Suprapubic skin (tissue), 4 donors: ENCODE results near the gene CPN2. TPM values are rescaled to one million over a fixed set of nuclear protein-coding genes. Genes with fewer than 3 reads are reported as not detected.
A peak's percentile ranks its signal among the peaks of the same experiment; 100 is the strongest.

ENCODE experiments used
- DNase-seq, 2 donors: peaks; one replicate each; pipeline ENCODE4 v3.0.0-alpha.2; 2019; ENCODE audit warnings: low spot score in 2 of 2
- H3K27ac ChIP-seq: fragments of 200-600 bp; sonication (generic); one replicate; pipeline ENCODE4 v1.5.1; 2019
- H3K27me3 ChIP-seq: fragments of 200-600 bp; sonication (generic); one replicate; pipeline ENCODE4 v1.5.1; 2019
- H3K36me3 ChIP-seq: fragments of 200-600 bp; sonication (generic); one replicate; pipeline ENCODE4 v1.5.1; 2019
- H3K4me1 ChIP-seq: fragments of 200-600 bp; sonication (generic); one replicate; pipeline ENCODE4 v1.5.1; 2019
- H3K4me3 ChIP-seq: fragments of 200-600 bp; sonication (generic); one replicate; pipeline ENCODE4 v1.5.1; 2019; ENCODE audit warnings: mild to moderate bottlenecking
- H3K9me3 ChIP-seq: fragments of 200-600 bp; sonication (generic); one replicate; pipeline ENCODE4 v1.5.1; 2019
- EP300 ChIP-seq: sonication (generic); formaldehyde crosslinking; IDR thresholded peaks from one replicate; pipeline ENCODE4 v1.6.1; 2017; ENCODE audit warnings: antibody characterized with exemption
- POLR2A ChIP-seq, 2 donors: fragments of 450-650 bp; IDR thresholded peaks; one replicate each; pipeline ENCODE4 v1.6.1; 2017; ENCODE audit warnings: antibody characterized with exemption in 2 of 2, mild to moderate bottlenecking in 2 of 2, moderate library complexity in 2 of 2
- POLR2AphosphoS5 ChIP-seq, 3 donors: sonication (generic); formaldehyde crosslinking; IDR thresholded peaks; one replicate each; pipeline ENCODE4 v1.6.1; 2017; ENCODE audit warnings: antibody characterized with exemption in 3 of 3
- WGBS: methylation state at CpG from one replicate; pipeline ENCODE4 v1.1.5; 2018; 5-methylcytosine and 5-hydroxymethylcytosine counted together
- total RNA-seq, 4 donors: library from RNA; depleted of rRNA; stranded (reverse); fragments of >200 nt; gene quantifications; one replicate each; pipeline ENCODE4 v1.1.0, GENCODE V29; 2016
- TF ChIP-seq, protein P1 (sequence below), 2 donors: fragments of 200-600 bp in 1 of 2; fragments of 450-650 bp in 1 of 2; sonication (generic) in 1 of 2; IDR thresholded peaks; one replicate each; pipeline ENCODE4 v1.5.1; 2016 to 2019; ENCODE audit warnings: antibody characterized with exemption in 2 of 2, mild to moderate bottlenecking in 1 of 2, moderate library complexity in 1 of 2

The CPN2 gene
- total RNA-seq, 4 donors from 2014 or later, result not detected

- no peaks in the 10 kb centered on the region for H3K9me3 ChIP-seq
- H3K36me3 ChIP-seq, result no peaks in the 10 kb centered on the region
- no peak for DNase-seq
- peaks cover 44% of the 10 kb centered on the region for H3K4me1 ChIP-seq
- 34% methylated on average over 15 of the region's 15 CpGs for WGBS
- peaks cover 10% of the 10 kb centered on the region for H3K27me3 ChIP-seq
- H3K4me3 ChIP-seq, result peak overlapping the region; percentile 44
- no peak overlapping the region for H3K27ac ChIP-seq
- TF ChIP-seq POLR2A (IDR thresholded peaks at IDR 0.05), result no peak
Measured at GRCh38 chr3:194333981-194334320, 17.2 kb downstream of the CPN2 start.

DNA sequence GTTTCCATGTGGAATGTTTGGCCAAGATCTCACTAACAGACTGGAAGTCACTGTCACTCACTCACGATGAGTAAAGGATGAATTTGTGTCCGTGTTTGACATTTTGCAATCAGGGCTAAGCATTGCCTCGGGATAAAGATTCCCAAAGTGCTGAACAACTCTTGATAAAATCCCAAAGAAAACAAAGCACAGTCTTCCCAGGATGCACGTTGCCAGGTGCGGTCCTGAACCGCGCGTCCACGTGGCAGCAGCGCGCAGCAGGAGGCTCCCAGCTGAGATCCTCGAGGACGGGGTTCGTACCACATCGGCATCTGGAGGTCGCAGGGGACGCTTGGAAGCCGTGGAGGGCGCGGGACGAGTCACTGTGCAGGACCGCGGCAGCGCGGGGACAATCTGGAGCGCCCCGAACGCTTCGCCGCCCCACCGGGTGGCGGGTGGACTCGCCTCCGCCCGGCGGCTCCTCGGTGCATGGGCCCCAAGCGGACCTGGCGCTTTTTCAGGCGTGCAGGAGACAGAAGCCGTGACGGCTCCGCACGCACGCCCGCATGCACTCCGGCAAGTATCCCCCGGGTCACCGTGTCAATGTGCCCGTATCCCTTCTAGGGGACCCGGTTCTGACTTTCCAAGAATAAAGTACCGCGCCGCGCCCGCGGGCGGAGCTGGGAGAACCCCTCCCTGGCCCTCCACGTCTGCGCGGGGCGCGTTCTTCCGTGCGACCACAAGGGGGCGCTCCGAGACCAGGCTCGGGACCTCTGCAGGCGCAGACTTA, 17.7 kb downstream of the CPN2 start:
- Histone ChIP-seq H3K27me3 (peaks cover 10% of the 10 kb centered on the region), H3K4me1 (peaks cover 46% of the 10 kb centered on the region), H3K36me3 (no peaks in the 10 kb centered on the region), H3K4me3 (peak overlapping the region; percentile 44), H3K27ac (no peak overlapping the region), H3K9me3 (no peaks in the 10 kb centered on the region)
- WGBS, result 11% methylated on average over 8 of the region's 69 CpGs
- TF ChIP-seq EP300 (no peak), POLR2A (IDR thresholded peaks at IDR 0.05) (no peak)
- TF ChIP-seq, protein P1, sequence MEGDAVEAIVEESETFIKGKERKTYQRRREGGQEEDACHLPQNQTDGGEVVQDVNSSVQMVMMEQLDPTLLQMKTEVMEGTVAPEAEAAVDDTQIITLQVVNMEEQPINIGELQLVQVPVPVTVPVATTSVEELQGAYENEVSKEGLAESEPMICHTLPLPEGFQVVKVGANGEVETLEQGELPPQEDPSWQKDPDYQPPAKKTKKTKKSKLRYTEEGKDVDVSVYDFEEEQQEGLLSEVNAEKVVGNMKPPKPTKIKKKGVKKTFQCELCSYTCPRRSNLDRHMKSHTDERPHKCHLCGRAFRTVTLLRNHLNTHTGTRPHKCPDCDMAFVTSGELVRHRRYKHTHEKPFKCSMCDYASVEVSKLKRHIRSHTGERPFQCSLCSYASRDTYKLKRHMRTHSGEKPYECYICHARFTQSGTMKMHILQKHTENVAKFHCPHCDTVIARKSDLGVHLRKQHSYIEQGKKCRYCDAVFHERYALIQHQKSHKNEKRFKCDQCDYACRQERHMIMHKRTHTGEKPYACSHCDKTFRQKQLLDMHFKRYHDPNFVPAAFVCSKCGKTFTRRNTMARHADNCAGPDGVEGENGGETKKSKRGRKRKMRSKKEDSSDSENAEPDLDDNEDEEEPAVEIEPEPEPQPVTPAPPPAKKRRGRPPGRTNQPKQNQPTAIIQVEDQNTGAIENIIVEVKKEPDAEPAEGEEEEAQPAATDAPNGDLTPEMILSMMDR (IDR thresholded peaks at IDR 0.05), result peak; percentile 95 to 99
- peak; percentile 90 to 93 for DNase-seq

GRCh38 chr3:194332858-194333211, 18.3 kb downstream of the CPN2 start:
- Histone ChIP-seq H3K4me3 (no peak overlapping the region), H3K4me1 (peaks cover 48% of the 10 kb centered on the region), H3K36me3 (no peaks in the 10 kb centered on the region), H3K27me3 (peaks cover 10% of the 10 kb centered on the region), H3K9me3 (no peaks in the 10 kb centered on the region), H3K27ac (no peak overlapping the region)
- WGBS, result 81% methylated on average over 7 of the region's 7 CpGs
- TF ChIP-seq POLR2A (IDR thresholded peaks at IDR 0.05) (no peak), POLR2AphosphoS5 (IDR thresholded peaks at IDR 0.05) (no peak), EP300 (no peak)
- TF ChIP-seq, protein P1 (IDR thresholded peaks at IDR 0.05), result no peak
- no peak for DNase-seq

- peaks cover 4% of the 10 kb centered on the region for H3K27me3 ChIP-seq
- no peaks in the 10 kb centered on the region for H3K36me3 ChIP-seq
- peaks cover 48% of the 10 kb centered on the region for H3K4me1 ChIP-seq
- DNase-seq, result no peak
- H3K9me3 ChIP-seq, result no peaks in the 10 kb centered on the region
- H3K4me3 ChIP-seq, result no peak overlapping the region
- no peak overlapping the region for H3K27ac ChIP-seq
- TF ChIP-seq, protein P1 (IDR thresholded peaks at IDR 0.05), result no peak
- TF ChIP-seq POLR2A (IDR thresholded peaks at IDR 0.05) (no peak), EP300 (no peak), POLR2AphosphoS5 (IDR thresholded peaks at IDR 0.05) (no peak)
- 56% methylated on average over 4 of the region's 4 CpGs for WGBS
Measured at GRCh38 chr3:194330579-194330978, 20.5 kb downstream of the CPN2 start.

GRCh38 chr3:194330160-194330559, 21.0 kb downstream of the CPN2 start:
- Histone ChIP-seq H3K9me3 (no peaks in the 10 kb centered on the region), H3K36me3 (no peaks in the 10 kb centered on the region), H3K27me3 (peaks cover 4% of the 10 kb centered on the region), H3K4me3 (no peak overlapping the region), H3K27ac (no peak overlapping the region), H3K4me1 (peaks cover 48% of the 10 kb centered on the region)
- 82% methylated on average over 10 of the region's 10 CpGs for WGBS
- no peak for DNase-seq
- TF ChIP-seq EP300, result no peak
- TF ChIP-seq POLR2A (IDR thresholded peaks at IDR 0.05), result no peak
- TF ChIP-seq, protein P1 (IDR thresholded peaks at IDR 0.05), result no peak

DNA sequence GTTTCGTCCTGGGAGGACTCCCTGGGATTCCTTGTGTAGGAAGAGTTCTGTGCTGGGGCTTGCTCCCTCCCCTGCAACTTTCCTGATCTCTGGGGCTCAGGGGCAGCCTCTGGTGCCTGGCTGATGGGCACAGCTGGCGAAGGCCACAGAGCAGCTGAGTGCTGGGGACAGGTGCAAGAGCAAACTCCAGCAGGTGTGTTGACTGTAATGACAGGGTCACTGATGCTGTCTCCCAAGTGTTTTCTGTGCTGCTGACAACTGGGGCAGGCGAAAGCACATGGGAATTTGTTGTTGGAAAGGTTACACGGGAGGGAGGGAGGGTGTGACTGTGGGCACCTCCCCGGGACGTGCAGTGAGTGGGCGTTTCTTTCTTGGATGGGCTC, 21.6 kb downstream of the CPN2 start:
- Histone ChIP-seq H3K36me3 (no peaks in the 10 kb centered on the region), H3K9me3 (no peaks in the 10 kb centered on the region), H3K4me1 (peaks cover 48% of the 10 kb centered on the region), H3K4me3 (no peak overlapping the region), H3K27me3 (peaks cover 4% of the 10 kb centered on the region), H3K27ac (no peak overlapping the region)
- WGBS, result 68% methylated on average over 7 of the region's 7 CpGs
- DNase-seq, result no peak
- TF ChIP-seq EP300 (no peak), POLR2AphosphoS5 (IDR thresholded peaks at IDR 0.05) (no peak), POLR2A (IDR thresholded peaks at IDR 0.05) (no peak)
- TF ChIP-seq, protein P1 (IDR thresholded peaks at IDR 0.05), result no peak
